ENCODE results near the gene KCTD2.
"Not testable (repeated sequence)": the region's sequence is repeated elsewhere in the genome, so short reads cannot be mapped to it uniquely, and the experiment has no call there.

The KCTD2 gene

GRCh38 chr17:75024686-75025397, 22.2 kb upstream of the KCTD2 start:
- ChIA-PET POLR2A (interaction anchor here (0.7 to 0.9 kb wide), 2 partner anchors 12 to 38 kb away, joined by 3 read pairs; partner anchors contain the start of genes CDR2L and MRPL58), CTCF (interaction anchor here (1.2 to 4.3 kb wide), 4 partner anchors 10 to 63 kb away, joined by 4 to 30 read pairs (median 8); partner anchors contain the start of gene MRPL58)
- TF ChIP-seq CTCF (IDR thresholded peaks at IDR 0.05; ENCODE audit: insufficient read depth, low read length, missing control alignments) = no peak
- DNase-seq (ENCODE audit: low read depth, low spot score) = no peak
- no peak overlapping the region for H3K4me3 ChIP-seq (ENCODE audit: low read depth, low read length)

GRCh38 chr17:75025398-75025734, 21.7 kb upstream of the KCTD2 start:
- H3K4me3 ChIP-seq (ENCODE audit: low read depth, low read length); DNase-seq (ENCODE audit: low read depth, low spot score): not testable (repeated sequence)
- ChIA-PET CTCF (interaction anchor here (2.3 to 4.3 kb wide), 2 partner anchors 13 to 64 kb away, joined by 11 to 30 read pairs; partner anchors contain the start of gene MRPL58), POLR2A (interaction anchor here (0.7 kb wide), 1 partner anchor 13 kb away, joined by 3 read pairs; the partner anchor contains the start of gene MRPL58)

GRCh38 chr17:75026650-75027049, 20.4 kb upstream of the KCTD2 start:
- POLR2A ChIA-PET; H3K4me3 ChIP-seq (ENCODE audit: low read depth, low read length); DNase-seq (ENCODE audit: low read depth, low spot score); CTCF ChIA-PET: not testable (repeated sequence)

- no peak for DNase-seq (ENCODE audit: low read depth, low spot score)
- POLR2A ChIA-PET = no interaction called here
- CTCF ChIA-PET = interaction anchor here (3.0 kb wide), 1 partner anchor 69 kb away, joined by 12 read pairs; no protein-coding TSS in a partner anchor
- no peak for TF ChIP-seq CTCF (IDR thresholded peaks at IDR 0.05; ENCODE audit: insufficient read depth, low read length, missing control alignments)
- H3K4me3 ChIP-seq (ENCODE audit: low read depth, low read length) = no peak overlapping the region
Measured at GRCh38 chr17:75030161-75030560, 16.9 kb upstream of the KCTD2 start.

- peak overlapping the region; percentile 95 for H3K4me3 ChIP-seq (ENCODE audit: low read depth, low read length)
- POLR2A ChIA-PET = interaction anchor here (0.6 to 1.7 kb wide), 2 partner anchors 13 to 19 kb away, joined by 5 to 11 read pairs; partner anchors contain the start of gene MRPL58
- DNase-seq (ENCODE audit: low read depth, low spot score) = no peak
- CTCF ChIA-PET = interaction anchor here (0.8 to 2.2 kb wide), 6 partner anchors 16 to 240 kb away, joined by 3 to 29 read pairs (median 4); partner anchors contain the start of gene MRPL58
- TF ChIP-seq CTCF (IDR thresholded peaks at IDR 0.05; ENCODE audit: insufficient read depth, low read length, missing control alignments) = no peak
Measured at GRCh38 chr17:75031972-75032719, 14.9 kb upstream of the KCTD2 start.

GRCh38 chr17:75032720-75033280, 14.2 kb upstream of the KCTD2 start:
- peak overlapping the region; percentile 95 for H3K4me3 ChIP-seq (ENCODE audit: low read depth, low read length)
- TF ChIP-seq CTCF (IDR thresholded peaks at IDR 0.05; ENCODE audit: insufficient read depth, low read length, missing control alignments) = no peak
- CTCF ChIA-PET = interaction anchor here (0.8 to 2.2 kb wide), 4 partner anchors 21 to 239 kb away, joined by 3 to 29 read pairs (median 8); partner anchors contain the start of gene MRPL58
- no peak for DNase-seq (ENCODE audit: low read depth, low spot score)
- POLR2A ChIA-PET = interaction anchor here (1.7 kb wide), 1 partner anchor 20 kb away, joined by 11 read pairs; the partner anchor contains the start of gene MRPL58

Measured in AG04449 (cell line).